GM12891 (cell line): ENCODE data around the gene SMIM5.

ENCODE experiments used
- POLR2A ChIP-seq: IDR thresholded peaks from 2 replicates; pipeline ENCODE4 v1.6.1; 2011; ENCODE audit warnings: low read depth, low read length, control low read depth
- POLR2AphosphoS5 ChIP-seq: IDR thresholded peaks from 2 replicates; pipeline ENCODE4 v1.6.1; 2011; ENCODE audit warnings: low read depth, low read length, control low read depth
- TAF1 ChIP-seq: IDR thresholded peaks from 2 replicates; pipeline ENCODE4 v1.6.1; 2011; ENCODE audit warnings: low read depth, low read length, control low read depth

DNA sequence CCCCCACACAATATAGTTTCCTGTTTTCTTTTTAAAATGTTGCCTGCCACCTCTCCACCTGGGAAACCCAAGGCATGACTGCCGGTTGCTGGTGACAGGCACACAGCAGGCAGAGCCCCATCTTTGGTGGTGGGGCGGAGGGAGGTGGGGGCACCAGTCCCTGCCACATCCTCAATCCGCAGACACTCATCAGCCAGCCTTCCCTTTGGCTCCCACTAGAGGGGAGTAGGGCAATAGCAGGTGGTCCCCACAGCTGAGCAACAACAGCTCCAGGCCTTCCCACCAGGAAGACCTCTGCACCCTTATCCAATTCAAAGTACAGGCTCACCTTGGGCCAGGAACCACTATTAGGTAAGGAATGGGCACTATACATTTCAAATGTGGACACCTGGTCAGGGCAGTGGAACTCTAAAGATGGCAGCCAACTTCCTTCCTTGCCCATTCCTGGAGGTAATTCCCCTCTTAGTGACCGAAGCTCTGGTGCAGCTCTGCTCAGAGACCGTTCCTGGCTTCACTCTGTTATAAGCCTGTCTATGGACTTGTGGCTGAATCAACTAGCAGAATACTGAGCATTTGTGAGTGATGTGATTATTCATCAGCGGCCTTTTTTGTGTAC lies 19.8 kb downstream of the SMIM5 start:
- TF ChIP-seq POLR2AphosphoS5, result no peak
- no peak for TF ChIP-seq POLR2A
- no peak for TF ChIP-seq TAF1
